GM12878 (cell line): ENCODE measurements around the gene TBC1D1. TPM values are rescaled to one million over a fixed set of nuclear protein-coding genes. Genes with fewer than 3 reads are reported as not detected.

Experiments
- ATAC-seq: fragments of 200-7000 bp; cut with Tn5 transposase; 3 replicates; pipeline ENCODE4 v1.9.1; 2020; ENCODE audit warnings: mild to moderate bottlenecking, moderate library complexity
- BruUV-seq: library from RNA; stranded (reverse); fragments of 400-500 nt; replicated peaks from 2 replicates; lab custom pipeline; 2021; lab: Mats Ljungman, UMichigan
- CTCF ChIA-PET: fragments of 300-600 bp; sonication (Branson Sonifier 250); formaldehyde crosslinking; extraction: SDS; loops from one replicate; lab custom pipeline; 2021; ENCODE audit warnings: inconsistent platforms; lab: Yijun Ruan, JAX
- POLR2A ChIA-PET: fragments of 350-600 bp; formaldehyde crosslinking; extraction: SDS; loops from one replicate; lab custom pipeline; 2021; ENCODE audit warnings: inconsistent platforms; lab: Charles Lee
- RAD21 ChIA-PET: fragments of 300-600 bp; sonication (Branson Sonifier 250); formaldehyde crosslinking; loops from one replicate; lab custom pipeline; 2023; ENCODE audit warnings: antibody characterized with exemption; ENCODE audit not compliant: unreplicated experiment; lab: Charles Lee
- SMC1A ChIA-PET: fragments of 300-600 bp; sonication (Branson Sonifier 250); formaldehyde crosslinking; loops from one replicate; lab custom pipeline; 2023; ENCODE audit not compliant: unreplicated experiment, uncharacterized antibody; lab: Charles Lee
- DNase-seq: peaks from one replicate; pipeline ENCODE4 v3.0.0-alpha.2; 2011; ENCODE audit warnings: low read depth, low spot score
- FAIRE-seq: peaks from 3 replicates; lab custom pipeline; 2011; peaks lifted over from hg19 to GRCh38; lab: Jason Lieb, UNC
- H2AFZ ChIP-seq: 2 replicates; pipeline ENCODE4 v1.6.0; 2011; ENCODE audit warnings: low read depth, low read length, control low read depth; ENCODE audit not compliant: control insufficient read depth
- H3K27ac ChIP-seq: 2 replicates; pipeline ENCODE4 v1.5.1; 2011; ENCODE audit warnings: control low read depth; ENCODE audit not compliant: control insufficient read depth, insufficient read depth
- H3K27me3 ChIP-seq, 2 experiments: replicated peaks in 1 of 2; 2 replicates each; pipeline versions ENCODE4 v1.6.0 to v1.6.1; 2011; ENCODE audit warnings: low read length in 1 of 2; ENCODE audit not compliant: control insufficient read depth in 2 of 2, insufficient read depth in 2 of 2
- H3K36me3 ChIP-seq, 2 experiments: 2 replicates each; pipeline ENCODE4 v1.5.1; 2011; ENCODE audit warnings: low read length in 1 of 2; ENCODE audit not compliant: control insufficient read depth in 2 of 2, insufficient read depth in 2 of 2
- H3K4me1 ChIP-seq: 2 replicates; pipeline ENCODE4 v1.6.1; 2011; ENCODE audit warnings: mild to moderate bottlenecking, low read length, moderate library complexity, mixed read lengths; ENCODE audit not compliant: control insufficient read depth, insufficient read depth
- H3K4me2 ChIP-seq: 2 replicates; pipeline ENCODE4 v1.6.0; 2011; ENCODE audit warnings: control low read depth; ENCODE audit not compliant: control insufficient read depth, insufficient read depth
- H3K4me3 ChIP-seq: fragments of 200-600 bp; sonication (generic); 2 replicates; pipeline ENCODE4 v1.5.1; 2016
- H3K79me2 ChIP-seq: 2 replicates; pipeline ENCODE4 v1.6.0; 2011; ENCODE audit warnings: low read length; ENCODE audit not compliant: control insufficient read depth, insufficient read depth
- H3K9ac ChIP-seq: 2 replicates; pipeline ENCODE4 v1.8.0; 2011; ENCODE audit warnings: low read length, control low read depth, mixed read lengths; ENCODE audit not compliant: control insufficient read depth, insufficient read depth
- H3K9me3 ChIP-seq: replicated peaks from 3 replicates; pipeline ENCODE4 v1.5.1; 2011; ENCODE audit warnings: mild to moderate bottlenecking, low read length; ENCODE audit not compliant: control insufficient read depth, insufficient read depth
- H4K20me1 ChIP-seq: 2 replicates; pipeline ENCODE4 v1.6.0; 2011; ENCODE audit not compliant: control insufficient read depth, insufficient read depth
- CHD4 ChIP-seq: fragments of 200-600 bp; sonication (generic); IDR thresholded peaks from 2 replicates; pipeline ENCODE4 v1.6.1; 2016; ENCODE audit warnings: mild to moderate bottlenecking
- SKIL ChIP-seq: fragments of 450-650 bp; IDR thresholded peaks from 2 replicates; pipeline ENCODE4 v1.6.1; 2017; ENCODE audit warnings: mild to moderate bottlenecking, low read depth, inconsistent platforms; ENCODE audit not compliant: poor library complexity, severe bottlenecking
- TAF1 ChIP-seq: IDR thresholded peaks from 2 replicates; pipeline ENCODE4 v1.6.1; 2011; ENCODE audit warnings: mild to moderate bottlenecking, low read depth, low read length, borderline replicate concordance
- ZNF592 ChIP-seq: fragments of 450-650 bp; IDR thresholded peaks from 2 replicates; pipeline ENCODE4 v1.6.1; 2017; ENCODE audit warnings: mild to moderate bottlenecking, moderate library complexity
- WGBS: methylation state at CpG from one replicate; pipeline ENCODE4 v1.1.6; 2016; ENCODE audit warnings: low lambda C conversion rate; ENCODE audit not compliant: insufficient replicate concordance, insufficient coverage; ENCODE audit errors: missing lambda C conversion rate; 5-methylcytosine and 5-hydroxymethylcytosine counted together
- in situ Hi-C: fragments of 300-500 bp; cut with MboI; formaldehyde crosslinking; loops from 9 replicates; pipeline ENCODE4 v1.14.3; 2018; ENCODE audit warnings: mixed read lengths
- intact Hi-C: fragments of 100-400 bp; cut with micrococcal nuclease; formaldehyde crosslinking; loops from one replicate; pipeline ENCODE4 v1.14.2; 2022; ENCODE audit not compliant: unreplicated experiment
- polyA plus RNA-seq, 11 experiments: library from polyadenylated mRNA; depleted of rRNA in 4 of 11; unstranded in 6 of 11; stranded (reverse) in 5 of 11; fragments of >200 nt; fragmentation: Nextera tagmentation in 4 of 11; fragmentation: Illumina TruSeq in 1 of 11; extraction: Ambion mirVana in 4 of 11; extraction: Trizol in 1 of 11; gene quantifications; 1 replicate in 1 of 11; 2 replicates in 10 of 11; pipeline versions ENCODE4 v1.2.1 to v1.2.3, GENCODE V29; 2011 to 2016; ENCODE audit warnings: inconsistent platforms in 2 of 11, missing spikeins in 2 of 11, low read depth in 1 of 11
- total RNA-seq, 4 experiments: library from RNA; depleted of rRNA in 3 of 4; stranded (reverse); fragments of >200 nt in 3 of 4; fragmentation: Illumina TruSeq in 1 of 4; extraction: Trizol in 1 of 4; gene quantifications; 2 replicates each; pipeline versions ENCODE4 v1.2.1 to v1.2.3, GENCODE V29; 2013 to 2021

Gene TBC1D1
- total and polyA plus RNA-seq, 10 of the 15 experiments (the other 5 are each of a cell fraction or from before 2014, with no cell fraction given) = 5.3 to 102 (median 57.8) TPM

- Histone ChIP-seq H3K27ac (no peak overlapping the region), H2AFZ (no peak overlapping the region), H3K9ac (no peak overlapping the region), H3K4me2 (no peak overlapping the region), H3K4me1 (peaks cover 9% of the 10 kb centered on the region; the same call in 1 of the 2 replicates), H3K9me3 (no peaks in the 10 kb centered on the region), H3K4me3 (no peak overlapping the region), H4K20me1 (no peaks in the 10 kb centered on the region), H3K79me2 (peaks cover 2% of the 10 kb centered on the region; the same call in 1 of the 2 replicates)
- ATAC-seq = no peak
- SMC1A ChIA-PET = interaction anchor here (0.9 kb wide), 1 partner anchor 11 kb away, joined by 3 read pairs; no protein-coding TSS in a partner anchor
- intact Hi-C loops = no loop called here
- no TSS peak for BruUV-seq
- 84% methylated on average over 7 of the region's 7 CpGs for WGBS
- TF ChIP-seq SKIL (no peak), TAF1 (no peak), ZNF592 (no peak), CHD4 (no peak)
- TF ChIP-seq, all 136 proteins: peak for 0
- in situ Hi-C loops = no loop called here
- no peaks in the 10 kb centered on the region for H3K36me3 ChIP-seq
- FAIRE-seq = no peak
- DNase-seq = no peak
- ChIA-PET CTCF (no interaction called here), RAD21 (interaction anchor here (1.0 kb wide), 1 partner anchor 15 kb away, joined by 3 read pairs; no protein-coding TSS in a partner anchor), POLR2A (interaction anchor here (0.6 to 1.1 kb wide), 2 partner anchors 32 to 169 kb away, joined by 3 read pairs; partner anchors contain the start of gene PGM2)
- H3K27me3 ChIP-seq = no peaks in the 10 kb centered on the region
These were observed 105.3 kb downstream of the TBC1D1 start for GRCh38 chr4:37995981-37996775.
